Kidney (tissue), 14 donors: ENCODE data around the gene SSTR1. TPM values are rescaled to one million over a fixed set of nuclear protein-coding genes. Genes with fewer than 3 reads are reported as not detected.
"Not testable (repeated sequence)": the region's sequence is repeated elsewhere in the genome, so short reads cannot be mapped to it uniquely, and the experiment has no call there.

Experiments
- DNase-seq, 5 donors: peaks; one replicate each; pipeline ENCODE4 v3.0.0-alpha.2; 2013 to 2020
- FAIRE-seq: peaks from 2 replicates; lab custom pipeline; 2012; peaks lifted over from hg19 to GRCh38; lab: Jason Lieb, UNC
- H3K27ac ChIP-seq, 2 donors: one replicate each; pipeline ENCODE4 v1.7.0; 2013; ENCODE audit warnings: low read depth in 2 of 2, low read length in 2 of 2, inconsistent platforms in 1 of 2
- H3K27me3 ChIP-seq: one replicate; pipeline ENCODE4 v1.7.1; 2013; ENCODE audit warnings: low read length, inconsistent platforms; ENCODE audit not compliant: control insufficient read depth, insufficient read depth
- H3K36me3 ChIP-seq, 3 donors: one replicate each; pipeline versions ENCODE4 v1.7.0 to v1.7.1; 2013; ENCODE audit warnings: low read length in 3 of 3, control low read depth in 1 of 3, inconsistent platforms in 1 of 3; ENCODE audit not compliant: insufficient read depth in 3 of 3, control insufficient read depth in 2 of 3
- H3K4me1 ChIP-seq, 3 donors: one replicate each; pipeline versions ENCODE4 v1.7.0 to v1.7.1; 2013; ENCODE audit warnings: low read length in 3 of 3, inconsistent platforms in 1 of 3, low read depth in 1 of 3; ENCODE audit not compliant: control insufficient read depth in 2 of 3, insufficient read depth in 2 of 3
- H3K4me3 ChIP-seq, 3 donors: one replicate each; pipeline versions ENCODE4 v1.7.0 to v1.8.1; 2013; ENCODE audit warnings: low read length in 3 of 3, control low read depth in 1 of 3, inconsistent platforms in 1 of 3
- H3K9ac ChIP-seq, 3 donors: one replicate each; pipeline versions ENCODE4 v1.7.0 to v1.7.1; 2013; ENCODE audit warnings: low read length in 3 of 3, control low read depth in 1 of 3, inconsistent platforms in 1 of 3
- H3K9me3 ChIP-seq, 3 donors: one replicate each; pipeline versions ENCODE4 v1.7.0 to v1.7.1; 2013; ENCODE audit warnings: low read length in 3 of 3, control low read depth in 1 of 3, inconsistent platforms in 1 of 3; ENCODE audit not compliant: control insufficient read depth in 2 of 3, insufficient read depth in 1 of 3
- CTCF ChIP-seq: IDR thresholded peaks from 3 replicates; pipeline ENCODE4 v1.5.1; 2012; ENCODE audit warnings: mild to moderate bottlenecking, moderate library complexity, borderline replicate concordance; ENCODE audit not compliant: insufficient read depth; ENCODE audit errors: extremely low read depth
- intact Hi-C: fragments of 100-400 bp; cut with DNase I; formaldehyde crosslinking; loops from one replicate; pipeline ENCODE4 v1.11.1; 2022
- polyA plus RNA-seq: library from polyadenylated mRNA; stranded (reverse); fragments of 350-450 nt; fragmentation: Illumina TruSeq; extraction: RNeasy Lipid Tissue Mini Kit (QIAGEN cat#74804); gene quantifications from one replicate; pipeline ENCODE4 v1.2.3, GENCODE V29; 2014; ENCODE audit warnings: low read depth, low replicate concordance; ENCODE audit not compliant: insufficient read depth
- total RNA-seq: library from RNA; stranded (reverse); fragmentation: NEBNext Ultra II Directional; extraction: Animal tissue kit (Norgen Biotek cat#: 25700); gene quantifications from one replicate; pipeline ENCODE4 v1.2.1, GENCODE V29; 2021
- donor health status: control.
- donor health status: control.
- donor health status: control.
- donor health status: control.
- donor health status: control.
- donor health status: DM: yes; HTN: yes; CAD: no.
- donor health status: Normal renal cell carcinoma (clear cell type).

SSTR1 gene
- total and polyA plus RNA-seq, 2 donors from 2014 or later: 1.3 to 4.0 TPM

GRCh38 chr14:38189930-38190726 is 17.6 kb upstream of the SSTR1 start:
- FAIRE-seq: no peak
- Histone ChIP-seq H3K9ac (no peak overlapping the region), H3K27me3 (no peaks in the 10 kb centered on the region), H3K9me3 (no peaks in the 10 kb centered on the region), H3K4me1 (no peaks in the 10 kb centered on the region), H3K36me3 (no peaks in the 10 kb centered on the region), H3K4me3 (no peak overlapping the region), H3K27ac (no peak overlapping the region)
- TF ChIP-seq CTCF: no peak
- intact Hi-C loops: no loop called here
- DNase-seq: no peak

- H3K27me3 ChIP-seq, H3K27ac ChIP-seq, intact Hi-C loops, H3K9ac ChIP-seq, FAIRE-seq, H3K9me3 ChIP-seq, H3K36me3 ChIP-seq, H3K4me1 ChIP-seq, DNase-seq, H3K4me3 ChIP-seq: not testable (repeated sequence)
These were observed 16.9 kb upstream of the SSTR1 start for GRCh38 chr14:38190846-38191245.

DNA sequence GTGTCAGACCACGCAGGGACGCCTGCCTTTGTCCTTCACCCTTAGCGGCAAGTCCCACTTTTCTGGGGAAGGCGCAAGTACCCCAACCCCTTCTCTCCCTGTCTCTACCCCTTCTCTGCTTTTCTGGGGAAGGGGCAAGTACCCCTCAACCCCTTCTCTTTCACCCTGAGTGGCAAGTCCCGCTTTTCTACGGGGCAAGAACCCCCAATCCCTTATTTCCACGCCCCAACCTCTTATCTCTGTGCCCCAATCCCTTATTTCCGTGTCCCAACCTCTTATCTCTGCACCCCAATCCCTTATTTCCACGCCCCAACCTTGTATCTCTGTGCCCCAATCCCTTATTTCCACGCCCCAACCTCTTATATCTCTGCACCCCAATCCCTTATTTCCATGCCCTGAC is 16.2 kb upstream of the SSTR1 start:
- FAIRE-seq, intact Hi-C loops, DNase-seq: not testable (repeated sequence)

DNA sequence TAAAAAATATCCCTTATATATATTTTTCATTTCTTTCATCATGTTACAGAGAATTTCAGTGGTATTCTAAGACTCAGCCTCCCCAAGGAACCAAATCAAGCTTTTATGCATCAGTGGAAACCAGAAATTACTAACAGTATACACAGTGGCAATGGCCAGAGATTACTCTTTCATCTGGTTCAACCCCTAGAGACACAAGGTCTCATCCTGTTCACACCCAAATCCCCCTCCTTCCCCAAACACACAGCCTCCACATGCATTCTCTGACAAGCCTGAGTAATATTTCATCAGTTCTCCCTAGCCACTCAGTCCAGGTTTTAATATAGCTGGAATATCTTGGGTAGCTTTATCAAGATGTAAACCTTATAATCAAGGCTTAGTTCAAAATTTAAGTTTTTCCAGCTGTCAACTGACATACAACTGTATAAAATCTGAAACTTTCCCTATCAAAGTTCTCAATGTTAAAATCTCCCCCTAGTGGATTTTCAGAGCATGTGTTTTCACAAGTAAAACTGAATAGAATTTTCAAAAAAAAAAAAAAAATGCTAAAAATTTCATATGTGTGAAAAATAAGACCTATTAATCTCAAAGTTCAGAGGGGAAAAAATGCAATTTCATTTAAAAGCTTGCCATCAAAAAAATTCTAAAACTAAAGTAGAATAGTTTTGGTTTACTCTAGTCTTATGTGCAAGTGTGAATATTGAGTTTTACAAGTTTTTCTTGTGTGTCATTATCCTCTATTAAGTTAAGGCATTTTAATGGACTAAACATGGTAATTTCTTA is 10.5 kb upstream of the SSTR1 start:
- Histone ChIP-seq H3K9me3 (no peaks in the 10 kb centered on the region), H3K4me1 (no peaks in the 10 kb centered on the region), H3K27me3 (no peaks in the 10 kb centered on the region), H3K4me3 (no peak overlapping the region), H3K27ac (no peak overlapping the region), H3K36me3 (no peaks in the 10 kb centered on the region), H3K9ac (no peak overlapping the region)
- intact Hi-C loops: no loop called here
- FAIRE-seq (peak; percentile 47), DNase-seq (peak in 1 of 5 donors; percentile 15)
- TF ChIP-seq CTCF: peak; percentile 34

More for the DNA sequence above, 16.2 kb upstream of the SSTR1 start:
- H3K27me3 ChIP-seq, H3K9me3 ChIP-seq, H3K4me1 ChIP-seq, H3K9ac ChIP-seq, H3K27ac ChIP-seq, H3K36me3 ChIP-seq, H3K4me3 ChIP-seq: not testable (repeated sequence)
